Measurements from ENCODE around the gene UNC93B1.
A peak's percentile ranks its signal among the peaks of the same experiment; 100 is the strongest.

Gene UNC93B1, protein sequence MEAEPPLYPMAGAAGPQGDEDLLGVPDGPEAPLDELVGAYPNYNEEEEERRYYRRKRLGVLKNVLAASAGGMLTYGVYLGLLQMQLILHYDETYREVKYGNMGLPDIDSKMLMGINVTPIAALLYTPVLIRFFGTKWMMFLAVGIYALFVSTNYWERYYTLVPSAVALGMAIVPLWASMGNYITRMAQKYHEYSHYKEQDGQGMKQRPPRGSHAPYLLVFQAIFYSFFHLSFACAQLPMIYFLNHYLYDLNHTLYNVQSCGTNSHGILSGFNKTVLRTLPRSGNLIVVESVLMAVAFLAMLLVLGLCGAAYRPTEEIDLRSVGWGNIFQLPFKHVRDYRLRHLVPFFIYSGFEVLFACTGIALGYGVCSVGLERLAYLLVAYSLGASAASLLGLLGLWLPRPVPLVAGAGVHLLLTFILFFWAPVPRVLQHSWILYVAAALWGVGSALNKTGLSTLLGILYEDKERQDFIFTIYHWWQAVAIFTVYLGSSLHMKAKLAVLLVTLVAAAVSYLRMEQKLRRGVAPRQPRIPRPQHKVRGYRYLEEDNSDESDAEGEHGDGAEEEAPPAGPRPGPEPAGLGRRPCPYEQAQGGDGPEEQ

DNA sequence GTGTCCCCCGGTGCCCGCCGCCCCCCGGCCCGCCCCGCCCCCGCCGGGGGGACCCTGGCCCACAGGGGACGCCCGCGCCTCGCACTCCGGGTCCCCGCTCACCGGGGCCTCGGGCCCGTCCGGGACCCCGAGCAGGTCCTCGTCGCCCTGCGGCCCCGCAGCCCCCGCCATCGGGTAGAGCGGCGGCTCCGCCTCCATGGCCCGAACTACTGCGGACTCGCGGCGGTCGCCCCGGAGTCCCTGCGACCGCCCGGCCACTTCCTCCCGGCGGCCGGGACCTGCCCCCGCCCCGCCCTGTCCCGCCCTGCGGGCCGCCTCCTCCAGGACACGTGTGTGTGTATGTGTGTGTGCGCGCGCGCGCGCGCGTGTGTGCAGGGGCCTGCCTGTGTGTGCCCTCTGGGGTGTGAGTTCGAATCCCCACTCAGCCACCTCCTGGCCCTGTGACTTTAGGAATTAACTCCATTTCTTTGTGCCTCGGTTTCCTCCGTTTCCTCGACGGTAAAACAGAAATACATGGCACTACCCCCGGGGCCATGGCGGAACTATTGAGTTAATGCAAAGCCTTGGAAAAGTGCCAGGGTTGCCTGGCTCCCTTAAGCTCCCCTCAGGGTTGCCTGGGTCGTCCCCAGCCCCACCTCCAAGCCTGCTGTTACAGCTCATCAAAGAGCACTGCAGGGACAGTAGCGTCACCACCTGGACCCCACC, at the start of gene UNC93B1:
TSS of gene UNC93B1 (minus strand) at position 252 of the 705 bp plus-strand sequence. CDS start at position 198, 54 bp downstream.
- DNase-seq (ENCODE audit: low read depth in 2 of 2) = peak; percentile 48 to 55

DNA sequence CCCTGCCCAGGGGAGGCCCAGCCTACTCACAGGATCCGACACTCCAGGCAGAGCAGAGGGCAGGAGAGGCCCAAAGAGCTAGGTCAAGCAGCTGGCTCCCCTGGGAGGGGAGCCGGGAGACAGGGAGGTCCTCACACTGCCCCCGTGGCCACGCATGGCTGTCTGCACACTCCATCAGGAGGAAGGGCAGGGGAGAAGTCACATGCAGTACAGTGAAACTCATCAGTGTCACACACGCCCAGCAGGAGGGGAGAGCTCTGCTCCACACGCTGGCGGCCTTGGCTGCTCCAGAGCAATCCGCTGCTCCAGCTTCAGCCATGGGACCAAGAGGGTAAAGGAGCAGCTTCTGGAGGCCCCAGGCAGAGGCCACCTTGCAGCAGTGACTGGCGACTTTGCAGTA, 49.2 kb upstream of the UNC93B1 start:
- DNase-seq (ENCODE audit: low read depth in 2 of 2) = no peak

DNA sequence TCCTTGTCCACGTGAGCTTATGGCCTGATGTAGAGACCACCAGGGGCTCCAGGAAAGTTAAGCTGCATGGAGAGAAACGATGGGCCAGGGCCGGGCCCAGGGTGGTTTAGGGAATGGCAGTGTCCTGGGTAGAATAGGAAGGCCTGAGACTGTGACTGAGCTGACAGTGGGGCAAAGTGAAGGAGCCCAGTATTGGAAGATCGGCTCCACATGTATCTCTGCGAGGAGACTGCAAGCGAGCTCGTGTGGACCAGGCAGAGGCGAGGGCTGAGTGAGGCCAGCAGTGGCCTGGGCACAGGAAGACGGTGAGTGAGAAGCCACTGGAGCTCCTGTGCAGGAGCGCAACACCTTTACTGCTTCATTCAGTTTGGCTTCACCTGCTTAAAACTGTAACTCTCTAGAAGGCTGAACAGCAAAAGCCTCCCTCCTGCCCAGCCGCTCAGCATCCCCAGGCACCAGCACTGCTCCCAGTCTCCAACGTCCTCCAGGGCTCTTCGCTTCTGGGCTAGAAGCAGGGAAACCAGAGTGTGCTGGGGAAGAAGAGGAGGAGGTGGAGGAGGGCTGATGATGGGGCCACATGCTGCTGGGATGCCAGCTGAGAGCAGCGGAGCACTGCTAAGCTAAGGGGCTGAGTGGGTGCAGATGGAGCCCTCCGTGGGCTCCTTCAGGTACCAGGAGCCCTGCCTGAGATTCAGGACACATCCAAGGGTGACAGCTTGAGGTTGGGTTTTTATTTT, 48.4 kb upstream of the UNC93B1 start:
- no peak for DNase-seq (ENCODE audit: low read depth in 2 of 2)

DNA sequence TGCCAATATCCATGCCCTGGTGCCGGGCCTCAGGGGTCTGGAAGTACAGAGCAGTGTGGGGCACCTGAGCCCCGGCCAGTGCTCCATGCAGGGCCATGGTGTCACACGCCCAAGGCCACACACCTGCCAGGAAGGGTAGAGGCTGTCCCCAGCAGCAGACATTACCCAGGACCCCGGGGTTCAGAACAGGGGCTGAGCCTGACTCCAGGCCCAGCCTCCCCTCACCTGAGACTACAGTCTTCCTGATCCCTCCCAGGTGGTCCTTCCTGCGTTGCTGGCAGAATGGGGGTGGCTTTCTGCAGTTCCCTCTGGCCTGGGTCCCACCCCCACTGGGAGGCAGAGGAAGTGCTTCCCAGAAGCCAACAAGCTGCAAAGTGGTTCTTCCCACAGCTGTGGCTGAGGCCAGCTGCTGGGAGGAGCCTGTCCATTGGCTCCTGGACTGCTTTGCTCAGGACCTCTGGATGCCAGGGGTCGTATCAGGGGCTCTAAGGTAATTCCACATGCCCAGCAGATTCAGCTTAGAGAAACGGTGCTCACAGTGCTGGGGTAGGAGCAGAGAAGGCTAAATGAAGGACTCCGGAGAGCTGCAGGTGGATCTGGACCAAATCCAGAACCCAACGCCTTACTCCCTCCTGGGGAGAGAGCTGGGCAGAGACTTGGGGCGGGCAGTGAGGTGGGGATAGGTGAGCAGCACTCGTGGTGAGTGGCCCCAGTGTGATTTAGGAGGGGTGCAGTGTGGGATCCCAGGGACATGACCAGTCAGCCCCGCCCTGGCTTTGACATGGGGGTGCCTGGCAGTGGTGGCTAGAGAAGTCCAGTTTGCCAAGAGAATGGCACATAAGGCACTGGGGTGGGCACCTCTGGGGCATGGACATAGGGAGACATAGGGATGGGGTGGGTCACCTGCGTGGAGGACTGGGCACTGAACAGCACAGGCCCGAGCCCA, 47.6 kb upstream of the UNC93B1 start:
- DNase-seq (ENCODE audit: low read depth in 2 of 2) = no peak

DNA sequence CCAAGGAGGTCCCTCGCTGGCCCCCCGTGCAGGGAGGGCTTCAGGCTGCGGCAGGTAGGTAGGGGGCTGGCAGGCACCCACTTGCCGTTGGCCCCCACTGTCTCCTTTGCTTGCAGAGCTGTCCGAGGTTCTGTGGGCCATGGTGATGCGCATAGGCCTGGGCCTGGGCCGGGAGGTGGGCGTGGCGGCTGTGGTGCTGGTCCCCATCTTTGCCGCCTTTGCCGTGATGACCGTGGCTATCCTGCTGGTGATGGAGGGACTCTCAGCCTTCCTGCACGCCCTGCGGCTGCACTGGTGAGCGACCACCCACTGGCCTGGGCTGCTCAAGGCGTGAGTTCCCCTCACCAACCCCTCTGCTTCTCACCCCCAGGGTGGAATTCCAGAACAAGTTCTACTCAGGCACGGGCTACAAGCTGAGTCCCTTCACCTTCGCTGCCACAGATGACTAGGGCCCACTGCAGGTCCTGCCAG, 46.5 kb upstream of the UNC93B1 start:
- DNase-seq (ENCODE audit: low read depth in 2 of 2) = no peak

DNA sequence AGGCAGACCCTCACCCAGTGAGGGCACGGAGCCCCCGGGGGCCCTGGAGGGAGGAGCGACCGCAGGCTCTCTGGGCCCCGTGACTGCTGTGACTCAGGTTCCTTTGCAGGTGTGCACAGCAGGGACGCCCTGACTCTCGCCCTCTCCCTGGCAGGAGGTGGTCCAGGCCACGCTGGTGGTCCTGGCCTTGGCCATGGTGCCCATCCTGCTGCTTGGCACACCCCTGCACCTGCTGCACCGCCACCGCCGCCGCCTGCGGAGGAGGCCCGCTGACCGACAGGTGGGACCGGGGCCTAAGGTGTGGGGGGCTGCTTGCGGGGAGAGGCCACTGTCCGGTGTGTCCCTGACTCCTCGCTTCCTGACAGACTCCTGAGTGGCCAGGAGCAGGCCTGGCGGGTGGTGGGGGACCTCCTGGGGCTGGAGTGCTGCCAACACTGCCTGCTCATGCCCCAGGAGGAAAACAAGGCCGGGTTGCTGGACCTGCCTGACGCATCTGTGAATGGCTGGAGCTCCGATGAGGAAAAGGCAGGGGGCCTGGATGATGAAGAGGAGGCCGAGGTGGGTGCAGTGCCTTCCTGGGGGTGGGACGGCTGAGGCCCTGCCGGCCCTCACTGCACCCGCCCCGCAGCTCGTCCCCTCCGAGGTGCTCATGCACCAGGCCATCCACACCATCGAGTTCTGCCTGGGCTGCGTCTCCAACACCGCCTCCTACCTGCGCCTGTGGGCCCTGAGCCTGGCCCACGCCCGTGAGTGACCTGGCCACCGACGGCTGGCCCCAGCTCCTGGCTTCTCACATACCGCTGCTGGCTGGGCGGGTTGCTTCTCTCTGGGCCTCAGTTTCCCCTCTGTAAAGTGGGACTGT, 45.8 kb upstream of the UNC93B1 start:
- DNase-seq (ENCODE audit: low read depth in 2 of 2) = no peak

DNA sequence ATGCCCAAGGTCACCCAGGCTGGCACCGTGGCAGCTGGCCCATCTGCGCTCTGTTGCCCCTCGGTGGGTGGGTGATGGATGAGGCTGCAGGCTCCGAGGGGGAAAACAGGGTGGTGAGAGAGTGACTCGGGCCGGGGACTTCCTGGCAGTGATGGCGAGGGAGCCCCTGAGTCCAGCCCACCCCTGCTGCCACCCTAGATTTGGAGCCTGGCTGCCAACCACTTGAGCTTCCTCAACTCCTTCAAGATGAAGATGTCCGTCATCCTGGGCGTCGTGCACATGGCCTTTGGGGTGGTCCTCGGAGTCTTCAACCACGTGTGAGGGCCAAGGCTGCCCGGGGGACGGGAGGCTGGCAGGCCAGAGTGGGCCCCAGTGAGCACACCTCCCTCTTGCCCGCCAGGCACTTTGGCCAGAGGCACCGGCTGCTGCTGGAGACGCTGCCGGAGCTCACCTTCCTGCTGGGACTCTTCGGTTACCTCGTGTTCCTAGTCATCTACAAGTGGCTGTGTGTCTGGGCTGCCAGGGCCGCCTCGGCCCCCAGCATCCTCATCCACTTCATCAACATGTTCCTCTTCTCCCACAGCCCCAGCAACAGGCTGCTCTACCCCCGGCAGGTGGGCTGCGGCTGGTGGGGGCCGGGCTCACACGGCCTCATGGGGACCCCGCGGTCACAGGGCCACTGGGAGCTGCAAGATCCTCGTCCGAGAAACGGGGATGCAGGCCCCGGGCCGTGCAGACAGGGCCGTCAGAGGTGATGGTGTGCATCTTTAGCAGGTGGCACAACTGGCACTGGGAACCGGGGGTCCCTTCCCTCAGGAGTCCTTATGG, 45.0 kb upstream of the UNC93B1 start:
- no peak for DNase-seq (ENCODE audit: low read depth in 2 of 2)

DNA sequence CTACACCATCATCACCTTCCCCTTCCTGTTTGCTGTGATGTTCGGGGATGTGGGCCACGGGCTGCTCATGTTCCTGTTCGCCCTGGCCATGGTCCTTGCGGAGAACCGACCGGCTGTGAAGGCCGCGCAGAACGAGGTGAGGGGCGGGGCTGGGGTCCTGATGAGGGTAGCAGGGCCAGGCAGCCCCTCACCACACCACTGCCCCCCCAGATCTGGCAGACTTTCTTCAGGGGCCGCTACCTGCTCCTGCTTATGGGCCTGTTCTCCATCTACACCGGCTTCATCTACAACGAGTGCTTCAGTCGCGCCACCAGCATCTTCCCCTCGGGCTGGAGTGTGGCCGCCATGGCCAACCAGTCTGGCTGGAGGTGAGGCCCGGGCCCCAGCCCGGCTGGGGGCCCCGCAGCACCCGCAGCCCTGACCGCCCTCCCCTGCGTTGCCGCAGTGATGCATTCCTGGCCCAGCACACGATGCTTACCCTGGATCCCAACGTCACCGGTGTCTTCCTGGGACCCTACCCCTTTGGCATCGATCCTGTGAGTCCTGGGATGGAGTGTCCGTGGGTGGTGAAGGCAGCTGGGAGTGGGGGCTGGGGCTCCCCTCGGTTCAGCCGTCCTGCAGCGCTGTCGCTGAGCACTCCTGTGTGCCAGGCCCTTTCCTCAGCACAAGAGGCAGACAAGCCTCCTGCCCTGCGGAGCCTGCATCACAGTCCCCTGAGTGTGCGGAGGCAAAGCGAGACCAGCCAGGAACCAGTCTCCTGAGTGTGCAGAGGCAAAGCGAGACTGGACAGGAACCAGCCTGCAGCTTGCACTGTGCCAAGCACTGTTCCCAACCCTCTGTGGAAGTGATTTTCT, 43.8 kb upstream of the UNC93B1 start:
- DNase-seq (ENCODE audit: low read depth in 2 of 2) = no peak

DNA sequence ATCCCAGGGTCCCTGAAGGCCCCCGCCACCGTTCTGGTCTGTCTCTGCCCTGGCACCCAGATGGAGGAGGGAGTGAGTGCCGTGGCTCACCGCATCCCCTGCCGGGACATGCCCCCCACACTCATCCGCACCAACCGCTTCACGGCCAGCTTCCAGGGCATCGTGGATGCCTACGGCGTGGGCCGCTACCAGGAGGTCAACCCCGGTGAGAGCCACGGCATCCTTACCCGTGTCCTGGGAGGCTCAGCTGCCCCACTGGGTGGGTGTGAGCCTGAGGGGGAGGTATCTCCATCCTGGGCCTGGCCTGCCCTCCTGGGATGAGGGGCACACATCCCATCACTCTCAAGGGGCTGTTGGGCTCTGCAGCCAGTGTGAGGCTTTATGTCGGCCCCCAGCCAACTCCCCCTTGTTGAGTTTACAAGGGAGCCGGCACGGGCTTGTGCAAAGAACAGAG, 41.0 kb upstream of the UNC93B1 start:
- no peak for DNase-seq (ENCODE audit: low read depth in 2 of 2)

DNA sequence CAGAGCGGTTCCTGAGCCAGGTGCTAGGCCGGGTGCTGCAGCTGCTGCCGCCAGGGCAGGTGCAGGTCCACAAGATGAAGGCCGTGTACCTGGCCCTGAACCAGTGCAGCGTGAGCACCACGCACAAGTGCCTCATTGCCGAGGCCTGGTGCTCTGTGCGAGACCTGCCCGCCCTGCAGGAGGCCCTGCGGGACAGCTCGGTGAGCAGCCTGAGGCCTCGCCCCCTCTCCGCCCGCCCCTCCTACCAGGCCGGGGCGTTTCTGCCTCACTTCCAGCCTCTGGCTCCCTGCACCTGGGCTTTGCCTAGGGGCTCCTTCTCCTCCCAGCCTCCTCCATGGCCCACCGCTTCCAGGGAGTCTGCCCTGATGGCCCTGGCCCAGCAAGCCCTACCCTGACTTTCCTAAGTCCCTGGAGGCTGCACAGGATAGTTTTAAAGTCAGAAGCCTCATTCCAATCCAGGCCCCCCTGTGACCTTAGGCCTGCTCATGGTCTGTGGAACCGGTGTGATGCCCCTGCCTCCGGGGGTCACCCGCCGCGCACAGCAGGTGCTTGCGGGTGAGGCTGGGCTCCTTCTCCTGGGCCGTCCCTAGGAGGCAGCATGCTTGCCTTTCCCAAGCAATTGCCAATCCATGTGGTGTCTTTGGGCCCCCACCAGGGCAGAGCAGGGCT, 40.4 kb upstream of the UNC93B1 start:
- no peak for DNase-seq (ENCODE audit: low read depth in 2 of 2)

DNA sequence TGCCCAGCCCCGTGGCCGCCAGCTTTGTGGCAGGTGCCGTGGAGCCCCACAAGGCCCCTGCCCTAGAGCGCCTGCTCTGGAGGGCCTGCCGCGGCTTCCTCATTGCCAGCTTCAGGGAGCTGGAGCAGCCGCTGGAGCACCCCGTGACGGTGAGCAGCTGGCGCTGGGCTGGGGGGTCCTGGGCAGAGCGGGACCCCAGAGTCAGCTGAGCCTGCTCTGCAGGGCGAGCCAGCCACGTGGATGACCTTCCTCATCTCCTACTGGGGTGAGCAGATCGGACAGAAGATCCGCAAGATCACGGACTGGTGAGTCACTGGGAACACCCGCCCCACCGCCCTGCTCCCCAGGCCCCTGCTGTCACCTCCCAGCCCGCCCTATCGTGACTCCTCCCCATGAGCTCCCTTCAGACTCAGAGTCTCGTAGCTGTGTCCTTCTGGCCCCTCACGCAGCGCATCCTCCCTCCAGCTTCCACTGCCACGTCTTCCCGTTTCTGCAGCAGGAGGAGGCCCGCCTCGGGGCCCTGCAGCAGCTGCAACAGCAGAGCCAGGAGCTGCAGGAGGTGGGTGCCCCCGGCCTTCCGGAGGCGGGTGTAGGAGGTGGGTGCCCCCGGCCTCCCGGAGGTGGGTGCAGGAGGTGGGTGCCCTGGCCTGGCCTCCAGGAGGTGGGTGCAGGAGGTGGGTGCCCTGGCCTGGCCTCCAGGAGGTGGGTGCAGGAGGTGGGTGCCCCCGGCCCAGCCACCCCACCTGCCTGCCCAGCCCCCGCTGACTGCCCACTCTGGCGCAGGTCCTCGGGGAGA, 39.6 kb upstream of the UNC93B1 start:
- DNase-seq (ENCODE audit: low read depth in 2 of 2) = no peak

DNA sequence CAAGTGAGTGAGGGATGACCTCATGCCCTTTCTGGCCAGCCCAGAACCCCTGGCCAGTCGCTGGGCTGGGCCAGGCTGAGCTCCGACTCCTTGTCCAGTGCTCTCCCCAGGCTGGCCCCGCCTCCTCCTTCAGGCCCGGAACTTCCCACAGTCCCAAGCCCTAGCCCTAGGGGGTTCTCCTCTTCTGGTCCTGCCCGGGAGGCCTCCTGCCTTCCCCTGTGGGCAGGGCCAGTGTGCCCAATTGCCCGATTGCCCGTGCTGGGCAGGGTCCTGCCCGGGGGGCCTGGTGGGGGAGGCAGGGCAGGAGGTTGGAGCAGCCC, 39.1 kb upstream of the UNC93B1 start:
- DNase-seq (ENCODE audit: low read depth in 2 of 2) = no peak

DNA sequence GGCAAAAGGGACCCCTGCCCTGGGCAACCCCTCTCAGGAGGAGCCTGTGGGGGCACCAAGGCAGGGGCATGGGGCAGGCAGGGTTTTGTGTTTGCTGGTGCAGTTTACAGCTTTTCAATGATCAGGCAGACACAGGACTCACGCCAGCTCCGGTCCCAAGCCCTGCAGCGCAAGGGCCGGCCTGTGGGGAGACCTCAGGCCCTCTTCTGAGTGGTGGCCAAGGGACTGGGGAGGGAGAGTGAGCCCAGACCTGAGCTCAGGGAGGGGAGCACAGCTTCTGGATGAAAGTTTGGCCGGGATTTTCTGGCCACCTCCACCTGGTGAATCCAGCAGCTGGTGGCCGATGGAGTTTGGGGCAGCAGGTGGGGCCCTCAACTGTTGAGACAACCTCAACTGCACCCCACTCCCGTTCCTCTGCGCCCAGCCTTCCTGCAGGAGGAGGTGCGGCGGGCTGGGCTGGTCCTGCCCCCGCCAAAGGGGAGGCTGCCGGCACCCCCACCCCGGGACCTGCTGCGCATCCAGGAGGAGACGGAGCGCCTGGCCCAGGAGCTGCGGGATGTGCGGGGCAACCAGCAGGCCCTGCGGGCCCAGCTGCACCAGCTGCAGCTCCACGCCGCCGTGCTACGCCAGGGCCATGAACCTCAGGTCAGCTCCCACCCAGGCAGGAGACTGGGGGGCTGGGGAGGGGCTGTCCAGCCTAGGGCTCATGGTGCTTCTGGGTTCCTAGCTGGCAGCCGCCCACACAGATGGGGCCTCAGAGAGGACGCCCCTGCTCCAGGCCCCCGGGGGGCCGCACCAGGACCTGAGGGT, 38.5 kb upstream of the UNC93B1 start:
- no peak for DNase-seq (ENCODE audit: low read depth in 2 of 2)

DNA sequence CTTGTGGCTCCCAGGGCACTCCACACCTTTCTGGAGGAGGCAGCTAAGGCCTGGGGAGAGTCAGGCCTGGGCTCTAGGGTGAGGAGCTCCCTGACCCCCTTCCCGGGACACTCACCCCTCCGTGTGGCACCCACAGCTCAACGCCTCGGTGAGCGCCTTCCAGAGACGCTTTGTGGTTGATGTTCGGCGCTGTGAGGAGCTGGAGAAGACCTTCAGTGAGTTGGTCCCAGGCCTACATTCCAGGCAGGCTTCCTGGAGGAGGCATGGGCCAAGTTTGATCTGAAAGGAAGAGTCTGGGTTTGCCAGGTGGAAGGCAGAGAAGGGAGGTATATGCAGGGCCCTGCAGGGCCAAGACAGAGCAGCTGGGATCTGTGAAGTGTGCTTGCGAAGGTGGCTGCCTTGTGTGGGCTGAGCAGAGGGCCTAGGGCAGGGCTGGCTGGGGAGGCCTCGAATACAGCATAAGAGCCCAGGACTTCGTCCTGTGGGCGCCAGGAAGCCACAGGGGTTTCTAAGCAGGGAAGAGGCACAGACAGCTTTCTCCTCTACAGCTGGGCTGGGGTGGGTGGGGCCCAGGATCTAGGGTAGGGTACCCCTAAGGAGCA, 37.8 kb upstream of the UNC93B1 start:
- DNase-seq (ENCODE audit: low read depth in 2 of 2) = no peak

DNA sequence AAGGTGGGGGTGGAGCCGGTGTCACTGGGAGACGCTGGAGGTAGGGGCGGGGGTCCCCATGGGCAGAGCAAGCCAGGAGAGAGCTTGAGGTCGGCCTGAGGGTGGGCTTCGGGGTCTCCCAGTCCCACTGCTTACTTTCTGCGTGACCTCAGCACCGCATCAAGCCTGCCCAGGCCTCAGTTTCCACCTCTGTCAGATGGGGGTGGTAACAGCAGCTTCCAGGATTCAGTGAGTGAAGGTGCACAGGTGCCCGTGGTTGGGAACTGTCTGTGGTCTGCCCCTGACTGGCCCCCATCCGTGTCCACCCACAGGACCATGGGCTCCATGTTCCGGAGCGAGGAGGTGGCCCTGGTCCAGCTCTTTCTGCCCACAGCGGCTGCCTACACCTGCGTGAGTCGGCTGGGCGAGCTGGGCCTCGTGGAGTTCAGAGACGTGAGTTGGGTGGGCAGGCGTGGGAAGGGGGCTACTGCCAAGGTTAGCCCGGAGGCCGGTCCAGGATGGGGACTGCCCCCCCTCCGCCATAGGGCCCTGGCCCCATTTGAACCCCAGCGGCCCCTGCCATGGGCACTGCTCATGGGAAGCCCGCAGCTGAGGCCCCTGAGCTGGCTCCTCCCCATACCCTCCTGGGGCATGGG, 37.2 kb upstream of the UNC93B1 start:
- no peak for DNase-seq (ENCODE audit: low read depth in 2 of 2)
